Ishikawa (cell line): ENCODE measurements around the gene FANCE.
A peak's percentile ranks its signal among the peaks of the same experiment; 100 is the strongest.

ENCODE experiments used
- CEBPB ChIP-seq: IDR thresholded peaks from 2 replicates; pipeline ENCODE4 v1.6.1; 2012
- CREB1 ChIP-seq: IDR thresholded peaks from 2 replicates; pipeline ENCODE4 v1.6.1; 2012; ENCODE audit warnings: low read depth
- EGR1 ChIP-seq: IDR thresholded peaks from 2 replicates; pipeline ENCODE4 v1.6.1; 2012
- EP300 ChIP-seq: IDR thresholded peaks from 2 replicates; pipeline ENCODE4 v1.6.1; 2012; ENCODE audit warnings: borderline replicate concordance
- FOXM1 ChIP-seq: IDR thresholded peaks from 2 replicates; pipeline ENCODE4 v1.6.1; 2012; ENCODE audit warnings: low read depth, borderline replicate concordance
- NFIC ChIP-seq: IDR thresholded peaks from 2 replicates; pipeline ENCODE4 v1.6.1; 2012
- RAD21 ChIP-seq: IDR thresholded peaks from 2 replicates; pipeline ENCODE4 v1.6.1; 2012; ENCODE audit warnings: low read depth
- REST ChIP-seq: IDR thresholded peaks from 2 replicates; pipeline ENCODE4 v1.6.1; 2012; ENCODE audit warnings: low read depth, mild to moderate bottlenecking
- TAF1 ChIP-seq: IDR thresholded peaks from 2 replicates; pipeline ENCODE4 v1.6.1; 2012; ENCODE audit warnings: low read depth, mild to moderate bottlenecking
- TCF12 ChIP-seq: IDR thresholded peaks from 2 replicates; pipeline ENCODE4 v1.6.1; 2012; ENCODE audit warnings: low read depth
- TEAD4 ChIP-seq: IDR thresholded peaks from 2 replicates; pipeline ENCODE4 v1.6.1; 2012
- YY1 ChIP-seq: IDR thresholded peaks from 2 replicates; pipeline ENCODE4 v1.6.1; 2012; ENCODE audit warnings: low read depth
- ZBTB7A ChIP-seq: IDR thresholded peaks from 2 replicates; pipeline ENCODE4 v1.6.1; 2012; ENCODE audit warnings: low read depth
- TF ChIP-seq, protein P1 (sequence below): IDR thresholded peaks from 2 replicates; pipeline ENCODE4 v1.6.1; 2012
- TF ChIP-seq, protein P2 (sequence below): IDR thresholded peaks from 2 replicates; pipeline ENCODE4 v1.6.1; 2012

Gene FANCE

DNA sequence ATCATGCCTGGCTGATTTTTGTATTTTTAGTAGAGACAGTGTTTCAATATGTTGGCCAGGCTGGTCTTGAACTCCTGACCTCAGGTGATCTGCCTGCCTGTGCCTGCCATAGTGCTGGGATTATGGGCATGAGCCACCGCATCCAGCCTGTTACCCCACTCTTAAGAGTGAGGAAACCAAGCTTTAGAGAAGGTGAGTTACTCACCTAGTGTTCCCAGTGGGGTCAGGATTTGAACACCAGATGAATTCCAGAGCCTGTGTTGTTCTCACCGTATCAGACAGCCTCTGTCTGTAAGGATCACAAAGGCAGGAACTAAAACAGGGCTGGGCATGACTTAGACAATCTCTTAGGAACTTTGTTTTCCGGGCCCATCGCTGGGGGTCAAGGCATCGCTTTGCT, 9.4 kb upstream of the FANCE start:
- TF ChIP-seq, protein P1, sequence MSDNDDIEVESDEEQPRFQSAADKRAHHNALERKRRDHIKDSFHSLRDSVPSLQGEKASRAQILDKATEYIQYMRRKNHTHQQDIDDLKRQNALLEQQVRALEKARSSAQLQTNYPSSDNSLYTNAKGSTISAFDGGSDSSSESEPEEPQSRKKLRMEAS, result no peak
- TF ChIP-seq TEAD4 (no peak), NFIC (no peak), TCF12 (no peak), CREB1 (no peak), EP300 (no peak), YY1 (no peak)

DNA sequence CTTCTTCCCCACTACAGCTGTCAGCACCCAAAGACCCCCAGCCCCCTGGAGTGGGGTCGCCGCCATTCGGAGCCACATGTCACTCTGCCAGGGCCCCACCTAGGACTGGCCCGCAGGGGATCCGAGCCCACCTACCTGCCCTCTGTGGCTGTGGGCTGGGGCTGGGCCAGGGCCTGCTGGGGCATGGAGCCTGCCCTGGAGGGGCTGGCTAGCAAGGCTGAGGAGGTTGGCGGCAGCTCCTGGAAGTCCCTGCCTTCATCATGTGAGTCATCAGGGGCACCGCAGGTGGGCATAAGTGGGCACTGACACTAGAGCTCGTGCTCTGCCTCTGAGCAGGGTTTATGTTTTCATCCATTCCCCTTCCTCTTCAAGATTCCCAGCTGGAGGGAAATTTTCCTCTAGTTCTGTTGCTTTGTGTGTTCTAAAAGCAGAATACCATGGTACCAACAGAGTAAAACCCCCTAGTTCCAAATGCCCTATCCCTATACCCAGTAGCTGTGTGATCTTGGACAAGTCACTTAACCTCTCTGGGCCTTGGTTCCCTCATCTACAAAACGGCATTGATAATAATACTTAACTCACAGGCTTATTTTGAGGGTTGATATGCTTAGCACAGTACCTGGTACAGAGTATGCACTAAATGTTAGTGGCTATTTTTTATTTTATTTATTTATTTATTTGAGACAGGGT, 8.7 kb upstream of the FANCE start:
- TF ChIP-seq EGR1 (no peak), NFIC (peak; percentile 30; the same call in 1 of the 2 replicates), REST (no peak), ZBTB7A (peak; percentile 55), CREB1 (no peak), TEAD4 (0 out of 2 replicates have a peak, but pooled peaks have one; percentile 12)

DNA sequence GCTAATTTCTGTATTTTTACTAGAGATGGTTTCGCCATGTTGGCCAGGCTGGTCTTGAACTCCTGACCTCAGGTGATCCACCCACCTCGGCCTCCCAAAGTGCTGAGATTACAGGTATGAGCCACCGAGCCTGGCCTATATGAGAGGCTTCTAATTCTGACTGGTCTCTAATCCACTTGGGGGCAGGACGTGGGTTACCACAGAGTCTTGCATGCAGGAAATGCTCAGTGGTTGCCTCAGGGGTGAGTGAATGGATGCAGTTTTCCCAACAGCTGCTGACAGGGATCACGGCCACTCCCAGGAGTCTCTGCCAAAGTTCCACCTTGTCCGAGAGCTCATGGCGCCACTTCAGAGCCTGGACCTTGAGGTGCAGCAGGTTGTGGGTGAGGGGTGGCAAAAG, 6.4 kb upstream of the FANCE start:
- no peak for TF ChIP-seq CREB1
- TF ChIP-seq TEAD4, result no peak
- TF ChIP-seq TCF12, result no peak
- TF ChIP-seq EGR1, result no peak
- TF ChIP-seq, protein P2, sequence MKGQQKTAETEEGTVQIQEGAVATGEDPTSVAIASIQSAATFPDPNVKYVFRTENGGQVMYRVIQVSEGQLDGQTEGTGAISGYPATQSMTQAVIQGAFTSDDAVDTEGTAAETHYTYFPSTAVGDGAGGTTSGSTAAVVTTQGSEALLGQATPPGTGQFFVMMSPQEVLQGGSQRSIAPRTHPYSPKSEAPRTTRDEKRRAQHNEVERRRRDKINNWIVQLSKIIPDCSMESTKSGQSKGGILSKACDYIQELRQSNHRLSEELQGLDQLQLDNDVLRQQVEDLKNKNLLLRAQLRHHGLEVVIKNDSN, result no peak
- no peak for TF ChIP-seq FOXM1
- TF ChIP-seq REST, result no peak
- no peak for TF ChIP-seq ZBTB7A
- no peak for TF ChIP-seq TAF1
- TF ChIP-seq, protein P1, result no peak
- TF ChIP-seq EP300, result no peak
- no peak for TF ChIP-seq RAD21
- no peak for TF ChIP-seq CEBPB
- TF ChIP-seq NFIC, result no peak
- TF ChIP-seq YY1, result no peak

- TF ChIP-seq CREB1 (no peak), TEAD4 (no peak), ZBTB7A (no peak), CEBPB (no peak), EP300 (no peak), YY1 (no peak), TCF12 (no peak), FOXM1 (no peak)
Observed at GRCh38 chr6:35448191-35448590, 3.9 kb upstream of the FANCE start.

GRCh38 chr6:35449287-35449881, 2.8 kb upstream of the FANCE start:
- peak; percentile 94 for TF ChIP-seq RAD21
- TF ChIP-seq EGR1, result no peak

GRCh38 chr6:35451354-35452182, 570 bp upstream of the FANCE start:
- no peak for TF ChIP-seq CREB1
- no peak for TF ChIP-seq REST
- TF ChIP-seq, protein P2, result no peak
- TF ChIP-seq TCF12, result no peak
- TF ChIP-seq TAF1, result no peak
- TF ChIP-seq TEAD4, result no peak
- TF ChIP-seq EGR1, result peak; percentile 49
- no peak for TF ChIP-seq FOXM1
- TF ChIP-seq EP300, result no peak
- TF ChIP-seq YY1, result no peak
- TF ChIP-seq RAD21, result no peak
- no peak for TF ChIP-seq CEBPB
- peak; percentile 16; the same call in 1 of the 2 replicates for TF ChIP-seq ZBTB7A
- TF ChIP-seq NFIC, result peak; percentile 26; the same call in 1 of the 2 replicates
- TF ChIP-seq, protein P1, result no peak
